Gastrocnemius medialis (tissue), 4 donors: ENCODE data around the gene MYO16. TPM values are rescaled to one million over a fixed set of nuclear protein-coding genes. Genes with fewer than 3 reads are reported as not detected.

Source experiments
- ATAC-seq, 2 donors: fragments of 150-250 bp; one replicate each; pipeline ENCODE4 v1.9.1; 2016
- DNase-seq, 2 donors: peaks; one replicate each; pipeline ENCODE4 v3.0.0-alpha.2; 2019
- H3K27ac ChIP-seq, 4 donors: fragments of 200-600 bp; sonication (generic); 1 replicate in 1 of 4; 2 replicates in 3 of 4; pipeline ENCODE4 v1.5.1; 2016 to 2018; ENCODE audit warnings: mild to moderate bottlenecking in 2 of 4, moderate library complexity in 1 of 4
- H3K27me3 ChIP-seq, 3 donors: fragments of 200-600 bp; sonication (generic) in 2 of 3; 1 replicate in 1 of 3; 2 replicates in 2 of 3; pipeline versions ENCODE4 v1.5.1 to v1.6.0; 2016 to 2019; ENCODE audit warnings: mild to moderate bottlenecking in 1 of 3, moderate library complexity in 1 of 3
- H3K36me3 ChIP-seq, 2 donors: fragments of 200-600 bp; sonication (generic) in 1 of 2; one replicate each; pipeline ENCODE4 v1.5.1; 2017 to 2018
- H3K4me1 ChIP-seq, 2 donors: fragments of 200-600 bp; sonication (generic) in 1 of 2; one replicate each; pipeline ENCODE4 v1.5.1; 2016 to 2017; ENCODE audit warnings: mild to moderate bottlenecking in 2 of 2
- H3K4me3 ChIP-seq, 4 donors: fragments of 200-600 bp; sonication (generic) in 3 of 4; 1 replicate in 1 of 4; 2 replicates in 3 of 4; pipeline ENCODE4 v1.5.1; 2016 to 2019; ENCODE audit warnings: mild to moderate bottlenecking in 2 of 4
- H3K9me3 ChIP-seq, 3 donors: fragments of 200-600 bp; sonication (generic) in 2 of 3; 1 replicate in 1 of 3; 2 replicates in 2 of 3; pipeline ENCODE4 v1.5.1; 2016 to 2019
- POLR2A ChIP-seq, 2 donors: fragments of 450-650 bp; IDR thresholded peaks; one replicate each; pipeline ENCODE4 v1.6.1; 2017; ENCODE audit warnings: antibody characterized with exemption in 2 of 2, mild to moderate bottlenecking in 2 of 2, moderate library complexity in 2 of 2
- in situ Hi-C, 4 donors: fragments of 200-750 bp; cut with MboI; loops; one replicate each; pipeline versions ENCODE4 v1.15.0 to v1.8.0; 2017; ENCODE audit warnings: low sequenced_read_pairs in 4 of 4
- intact Hi-C: fragments of 100-400 bp; cut with DNase I; formaldehyde crosslinking; loops from one replicate; pipeline ENCODE4 v1.15.1; 2023; ENCODE audit warnings: low total_unique reads
- total RNA-seq, 4 donors: library from RNA; depleted of rRNA; stranded (reverse); fragments of >200 nt; gene quantifications; one replicate each; pipeline versions ENCODE4 v1.1.0 to v1.2.3, GENCODE V29; 2016
- TF ChIP-seq, protein P1 (sequence below), 5 experiments: fragments of 450-650 bp in 3 of 5; fragments of 200-600 bp in 2 of 5; sonication (generic) in 2 of 5; IDR thresholded peaks in 4 of 5; conservative IDR thresholded peaks in 1 of 5; 1 replicate in 4 of 5; 2 replicates in 1 of 5; pipeline ENCODE4 v1.5.1; 2016 to 2019; ENCODE audit warnings: antibody characterized with exemption in 5 of 5, mild to moderate bottlenecking in 3 of 5, moderate library complexity in 3 of 5

MYO16 gene
- total RNA-seq, 4 donors from 2014 or later: 0.02 TPM; not detected in 3

DNA sequence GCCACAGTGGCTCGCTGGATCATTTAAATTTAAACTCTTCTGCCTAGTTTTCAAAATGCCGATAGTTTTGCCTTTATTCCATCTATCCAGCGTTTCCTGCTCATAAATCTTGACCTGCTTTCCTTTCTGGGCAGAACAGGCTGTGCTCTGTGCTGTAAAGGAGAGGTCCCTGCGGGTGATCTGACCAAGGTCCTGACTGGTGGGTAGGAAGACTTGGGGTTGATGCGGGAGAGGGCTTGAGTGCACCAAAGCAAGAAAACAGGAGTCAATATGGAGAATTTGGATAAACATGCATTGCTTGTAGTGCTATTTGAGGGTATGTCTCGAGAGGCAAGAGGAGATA, 533.6 kb downstream of the MYO16 start:
- TF ChIP-seq, protein P1, sequence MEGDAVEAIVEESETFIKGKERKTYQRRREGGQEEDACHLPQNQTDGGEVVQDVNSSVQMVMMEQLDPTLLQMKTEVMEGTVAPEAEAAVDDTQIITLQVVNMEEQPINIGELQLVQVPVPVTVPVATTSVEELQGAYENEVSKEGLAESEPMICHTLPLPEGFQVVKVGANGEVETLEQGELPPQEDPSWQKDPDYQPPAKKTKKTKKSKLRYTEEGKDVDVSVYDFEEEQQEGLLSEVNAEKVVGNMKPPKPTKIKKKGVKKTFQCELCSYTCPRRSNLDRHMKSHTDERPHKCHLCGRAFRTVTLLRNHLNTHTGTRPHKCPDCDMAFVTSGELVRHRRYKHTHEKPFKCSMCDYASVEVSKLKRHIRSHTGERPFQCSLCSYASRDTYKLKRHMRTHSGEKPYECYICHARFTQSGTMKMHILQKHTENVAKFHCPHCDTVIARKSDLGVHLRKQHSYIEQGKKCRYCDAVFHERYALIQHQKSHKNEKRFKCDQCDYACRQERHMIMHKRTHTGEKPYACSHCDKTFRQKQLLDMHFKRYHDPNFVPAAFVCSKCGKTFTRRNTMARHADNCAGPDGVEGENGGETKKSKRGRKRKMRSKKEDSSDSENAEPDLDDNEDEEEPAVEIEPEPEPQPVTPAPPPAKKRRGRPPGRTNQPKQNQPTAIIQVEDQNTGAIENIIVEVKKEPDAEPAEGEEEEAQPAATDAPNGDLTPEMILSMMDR (IDR thresholded peaks at IDR 0.05 in 4 of 5, conservative IDR thresholded peaks at IDR 0.05 in 1 of 5): no peak
- TF ChIP-seq POLR2A (IDR thresholded peaks at IDR 0.05): no peak
- Histone ChIP-seq H3K4me3 (no peak overlapping the region), H3K27me3 (no peaks in the 10 kb centered on the region), H3K4me1 (peaks cover 0 to 3% of the 10 kb centered on the region in 2 donors), H3K36me3 (no peaks in the 10 kb centered on the region), H3K27ac (no peak overlapping the region), H3K9me3 (no peaks in the 10 kb centered on the region)
- ATAC-seq (no peak), DNase-seq (no peak)
- in situ Hi-C loops (loop anchor here in 1 of 4 donors (25.0 kb wide), 1 partner anchor 624 kb away; the partner anchor contains the start of gene IRS2), intact Hi-C loops (no loop called here)

DNA sequence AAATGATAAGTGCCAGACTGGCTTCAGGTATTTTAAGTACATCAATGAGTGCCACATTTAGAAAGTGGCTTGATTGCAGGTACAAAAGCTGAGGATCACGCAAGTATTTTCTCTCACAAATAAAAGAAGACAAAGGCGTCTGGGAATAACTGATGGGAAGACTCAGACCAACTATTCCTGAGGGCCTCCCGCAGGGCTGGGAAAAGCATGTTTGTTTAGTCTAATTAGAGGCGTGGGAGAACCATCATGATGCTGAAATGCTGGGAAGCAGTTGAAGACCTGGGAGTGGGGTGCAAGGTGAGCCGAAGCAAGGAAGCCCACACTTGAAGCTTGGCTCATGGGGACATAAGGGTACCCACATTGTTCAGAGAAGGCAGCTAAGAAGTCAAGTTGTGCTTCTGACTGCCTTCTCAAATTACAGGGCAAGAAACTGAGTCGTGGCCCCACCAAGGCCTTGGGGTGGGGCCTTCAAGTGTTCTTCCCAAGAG, 536.0 kb downstream of the MYO16 start:
- in situ Hi-C loops (loop anchor here in 1 of 4 donors (25.0 kb wide), 1 partner anchor 622 kb away; the partner anchor contains the start of gene IRS2), intact Hi-C loops (no loop called here)
- Histone ChIP-seq H3K4me3 (no peak overlapping the region), H3K36me3 (no peaks in the 10 kb centered on the region), H3K4me1 (peaks cover 0 to 3% of the 10 kb centered on the region in 2 donors), H3K27me3 (no peaks in the 10 kb centered on the region), H3K27ac (no peak overlapping the region), H3K9me3 (no peaks in the 10 kb centered on the region)
- no peak for ATAC-seq
- TF ChIP-seq POLR2A (IDR thresholded peaks at IDR 0.05): no peak
- TF ChIP-seq, protein P1 (IDR thresholded peaks at IDR 0.05 in 4 of 5, conservative IDR thresholded peaks at IDR 0.05 in 1 of 5): no peak
- DNase-seq: no peak

DNA sequence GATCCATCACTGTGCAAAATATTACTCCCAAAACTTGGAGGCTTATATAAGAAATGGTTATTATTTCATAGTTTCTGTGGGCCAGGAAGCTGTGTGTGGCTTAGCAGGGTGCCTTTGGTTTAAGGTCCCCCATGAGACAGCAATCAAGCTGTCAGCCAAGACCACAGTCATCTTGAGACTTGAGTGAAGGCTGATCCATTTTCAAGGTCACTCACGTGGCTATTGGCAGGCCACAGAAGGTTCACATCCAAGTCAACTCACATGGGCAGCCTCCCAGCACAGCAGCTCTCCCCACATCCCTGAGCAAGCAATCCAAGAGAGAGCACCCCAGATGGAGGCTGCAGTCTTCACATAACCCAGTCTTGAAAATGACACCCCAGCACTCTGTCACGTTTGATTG, 537.4 kb downstream of the MYO16 start:
- peak; percentile 75 to 83 for ATAC-seq
- peaks cover 0 to 3% of the 10 kb centered on the region in 2 donors for H3K4me1 ChIP-seq

DNA sequence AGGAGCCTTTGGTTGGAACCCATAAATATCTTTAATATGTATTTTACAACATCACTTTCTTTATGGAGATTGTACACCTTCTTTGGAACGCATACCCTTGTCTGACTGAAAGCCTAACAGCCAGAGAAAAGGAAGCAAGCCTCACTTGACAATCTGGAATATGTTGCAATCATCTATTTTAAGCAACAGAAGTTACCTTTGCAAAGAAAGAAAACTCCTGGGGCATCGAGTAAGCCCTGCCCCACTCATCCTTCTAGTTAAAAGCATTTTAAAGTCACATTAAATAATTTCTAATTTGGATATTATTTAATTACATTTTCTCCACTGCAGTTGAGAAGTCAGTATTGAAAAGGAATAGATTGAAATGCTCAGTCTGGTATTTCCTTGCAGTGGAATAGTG, 542.7 kb downstream of the MYO16 start:
- DNase-seq (no peak), ATAC-seq (no peak)
- Histone ChIP-seq H3K27me3 (no peaks in the 10 kb centered on the region), H3K9me3 (no peaks in the 10 kb centered on the region), H3K27ac (no peak overlapping the region), H3K36me3 (no peaks in the 10 kb centered on the region), H3K4me1 (no peaks in the 10 kb centered on the region), H3K4me3 (no peak overlapping the region)
- in situ Hi-C loops (loop anchor here in 1 of 4 donors (25.0 kb wide), 1 partner anchor 615 kb away; the partner anchor contains the start of gene IRS2), intact Hi-C loops (no loop called here)
- TF ChIP-seq, protein P1 (IDR thresholded peaks at IDR 0.05 in 4 of 5, conservative IDR thresholded peaks at IDR 0.05 in 1 of 5): no peak
- TF ChIP-seq POLR2A (IDR thresholded peaks at IDR 0.05): no peak

More for the DNA sequence above, 537.4 kb downstream of the MYO16 start:
- no peak overlapping the region for H3K4me3 ChIP-seq
- TF ChIP-seq POLR2A (IDR thresholded peaks at IDR 0.05): no peak
- TF ChIP-seq, protein P1 (IDR thresholded peaks at IDR 0.05 in 4 of 5, conservative IDR thresholded peaks at IDR 0.05 in 1 of 5): no peak
- no peaks in the 10 kb centered on the region for H3K9me3 ChIP-seq
- peak; percentile 24 to 33 for DNase-seq
- no peaks in the 10 kb centered on the region for H3K27me3 ChIP-seq
- no peaks in the 10 kb centered on the region for H3K36me3 ChIP-seq
- in situ Hi-C loops: loop anchor here in 1 of 4 donors (25.0 kb wide), 1 partner anchor 620 kb away; the partner anchor contains the start of gene IRS2
- H3K27ac ChIP-seq: no peak overlapping the region
- intact Hi-C loops: no loop called here

DNA sequence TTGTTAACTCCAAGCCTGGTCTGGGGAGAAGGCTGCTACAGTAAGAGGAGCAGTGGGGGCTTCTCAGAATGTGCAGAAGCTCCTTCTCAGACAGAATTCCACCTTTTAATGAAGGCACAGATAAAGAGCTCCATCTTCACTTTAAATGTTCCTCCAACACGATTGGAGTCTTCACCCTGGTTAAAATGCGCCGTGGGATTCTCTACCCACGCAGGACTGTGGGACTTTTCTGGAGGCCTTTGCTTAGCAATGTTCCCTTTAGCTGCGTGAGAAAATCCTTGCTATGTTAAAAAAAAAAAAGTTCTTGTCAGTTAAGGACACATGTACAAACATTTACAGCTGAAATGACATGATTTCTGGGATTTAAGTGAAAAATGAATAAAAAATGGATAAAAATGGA, 546.3 kb downstream of the MYO16 start:
- no peak for ATAC-seq
- H3K9me3 ChIP-seq: no peaks in the 10 kb centered on the region
- no peak for TF ChIP-seq POLR2A (IDR thresholded peaks at IDR 0.05)
- TF ChIP-seq, protein P1 (IDR thresholded peaks at IDR 0.05 in 4 of 5, conservative IDR thresholded peaks at IDR 0.05 in 1 of 5): no peak
- no peaks in the 10 kb centered on the region for H3K36me3 ChIP-seq
- in situ Hi-C loops (no loop called here), intact Hi-C loops (no loop called here)
- no peak overlapping the region for H3K27ac ChIP-seq
- DNase-seq: no peak
- no peaks in the 10 kb centered on the region for H3K27me3 ChIP-seq
- H3K4me3 ChIP-seq: no peak overlapping the region
- no peaks in the 10 kb centered on the region for H3K4me1 ChIP-seq
